Liver (tissue), 9 donors: Measurements from ENCODE around the gene PPFIBP1. TPM values are rescaled to one million over a fixed set of nuclear protein-coding genes. Genes with fewer than 3 reads are reported as not detected.

Experiments used
- DNase-seq: peaks from one replicate; pipeline ENCODE4 v3.0.0-alpha.2; 2017; ENCODE audit warnings: low spot score
- H3K27ac ChIP-seq, 2 donors: one replicate each; pipeline ENCODE4 v1.7.0; 2013; ENCODE audit warnings: inconsistent platforms in 2 of 2, low read length in 2 of 2, control low read depth in 1 of 2, low read depth in 1 of 2, mild to moderate bottlenecking in 1 of 2
- H3K27me3 ChIP-seq, 4 donors: one replicate each; pipeline versions ENCODE4 v1.6.1 to v1.7.0; 2013; ENCODE audit warnings: low read length in 3 of 4, inconsistent platforms in 1 of 4, mild to moderate bottlenecking in 1 of 4, moderate library complexity in 1 of 4; ENCODE audit not compliant: control insufficient read depth in 4 of 4, insufficient read depth in 4 of 4
- H3K36me3 ChIP-seq, 4 donors: one replicate each; pipeline versions ENCODE4 v1.6.1 to v1.7.0; 2013; ENCODE audit warnings: low read length in 3 of 4, mild to moderate bottlenecking in 3 of 4, low read depth in 1 of 4, moderate library complexity in 1 of 4; ENCODE audit not compliant: control insufficient read depth in 4 of 4, insufficient read depth in 3 of 4
- H3K4me1 ChIP-seq, 4 donors: one replicate each; pipeline versions ENCODE4 v1.6.1 to v1.7.0; 2013; ENCODE audit warnings: low read length in 3 of 4, mild to moderate bottlenecking in 3 of 4, moderate library complexity in 1 of 4; ENCODE audit not compliant: control insufficient read depth in 4 of 4, insufficient read depth in 4 of 4
- H3K4me3 ChIP-seq, 3 donors: one replicate each; pipeline versions ENCODE4 v1.6.1 to v1.7.0; 2013; ENCODE audit warnings: low read length in 3 of 3, control low read depth in 1 of 3, low read depth in 1 of 3, mild to moderate bottlenecking in 1 of 3
- H3K9ac ChIP-seq, 2 donors: one replicate each; pipeline ENCODE4 v1.7.0; 2013; ENCODE audit warnings: low read length in 2 of 2, mild to moderate bottlenecking in 2 of 2, moderate library complexity in 2 of 2, control low read depth in 1 of 2, low read depth in 1 of 2
- H3K9me3 ChIP-seq, 4 donors: one replicate each; pipeline versions ENCODE4 v1.6.1 to v1.7.0; 2013; ENCODE audit warnings: low read length in 3 of 4; ENCODE audit not compliant: control insufficient read depth in 4 of 4
- ATF3 ChIP-seq: IDR thresholded peaks from 2 replicates; pipeline ENCODE4 v1.6.1; 2016; ENCODE audit warnings: antibody characterized with exemption
- CTCF ChIP-seq: fragments of 150-350 bp; IDR thresholded peaks from 2 replicates; pipeline ENCODE4 v1.5.1; 2017; ENCODE audit warnings: improper control_type of control experiment, low read depth, low read length; ENCODE audit not compliant: missing input control
- EGR1 ChIP-seq, 2 donors: IDR thresholded peaks; 2 replicates each; pipeline ENCODE4 v1.6.1; 2016 to 2018; ENCODE audit warnings: antibody characterized with exemption in 2 of 2, low read depth in 2 of 2
- FOXA1 ChIP-seq: IDR thresholded peaks from 2 replicates; pipeline ENCODE4 v1.6.1; 2016; ENCODE audit warnings: antibody characterized with exemption
- FOXA2 ChIP-seq: IDR thresholded peaks from 2 replicates; pipeline ENCODE4 v1.6.1; 2016; ENCODE audit warnings: antibody characterized with exemption
- GABPA ChIP-seq, 2 donors: IDR thresholded peaks in 1 of 2; conservative IDR thresholded peaks in 1 of 2; 2 replicates each; pipeline ENCODE4 v1.6.1; 2016; ENCODE audit warnings: antibody characterized with exemption in 2 of 2, mild to moderate bottlenecking in 1 of 2, moderate library complexity in 1 of 2
- HNF4A ChIP-seq, 2 donors: conservative IDR thresholded peaks; 2 replicates each; pipeline ENCODE4 v1.6.1; 2016; ENCODE audit warnings: antibody characterized with exemption in 2 of 2, mild to moderate bottlenecking in 2 of 2
- HNF4G ChIP-seq: IDR thresholded peaks from 2 replicates; pipeline ENCODE4 v1.6.1; 2016; ENCODE audit warnings: antibody characterized with exemption
- JUND ChIP-seq, 2 donors: IDR thresholded peaks; 2 replicates each; pipeline ENCODE4 v1.6.1; 2016; ENCODE audit warnings: antibody characterized with exemption in 2 of 2
- MAX ChIP-seq: IDR thresholded peaks from 2 replicates; pipeline ENCODE4 v1.6.1; 2016; ENCODE audit warnings: antibody characterized with exemption
- NR2F2 ChIP-seq: IDR thresholded peaks from 2 replicates; pipeline ENCODE4 v1.6.1; 2016; ENCODE audit warnings: antibody characterized with exemption
- RAD21 ChIP-seq, 2 donors: IDR thresholded peaks; 2 replicates each; pipeline ENCODE4 v1.6.1; 2016; ENCODE audit warnings: antibody characterized with exemption in 2 of 2, mild to moderate bottlenecking in 2 of 2
- REST ChIP-seq: IDR thresholded peaks from 2 replicates; pipeline ENCODE4 v1.6.1; 2016; ENCODE audit warnings: antibody characterized with exemption, mild to moderate bottlenecking
- RXRA ChIP-seq, 2 donors: IDR thresholded peaks; 2 replicates each; pipeline ENCODE4 v1.6.1; 2017 to 2018; ENCODE audit warnings: antibody characterized with exemption in 2 of 2, mild to moderate bottlenecking in 1 of 2
- SP1 ChIP-seq: IDR thresholded peaks from 2 replicates; pipeline ENCODE4 v1.6.1; 2018; ENCODE audit warnings: antibody characterized with exemption, mild to moderate bottlenecking
- TAF1 ChIP-seq: conservative IDR thresholded peaks from 2 replicates; pipeline ENCODE4 v1.6.1; 2016; ENCODE audit warnings: antibody characterized with exemption, mild to moderate bottlenecking
- YY1 ChIP-seq: IDR thresholded peaks from 2 replicates; pipeline ENCODE4 v1.6.1; 2016; ENCODE audit warnings: antibody characterized with exemption, mild to moderate bottlenecking
- ZBTB33 ChIP-seq: IDR thresholded peaks from 2 replicates; pipeline ENCODE4 v1.6.1; 2016; ENCODE audit warnings: antibody characterized with exemption
- WGBS: extraction: QIAGEN DNeasy Blood & Tissue Kit; methylation state at CpG from one replicate; pipeline ENCODE4 v1.1.7; 2013; 5-methylcytosine and 5-hydroxymethylcytosine counted together
- polyA plus RNA-seq, 2 donors: library from polyadenylated mRNA; stranded (reverse) in 1 of 2; unstranded in 1 of 2; fragments of 200-250 nt in 1 of 2; fragments of >200 nt in 1 of 2; fragmentation: Nextera tagmentation in 1 of 2; extraction: Ambion mirVana in 1 of 2; gene quantifications; one replicate each; pipeline versions ENCODE4 v1.2.1 to v1.2.3, GENCODE V29; 2013 to 2015
- total RNA-seq, 2 donors: library from RNA; depleted of rRNA; stranded (reverse); fragments of >200 nt; gene quantifications; one replicate each; pipeline ENCODE4 v1.2.3, GENCODE V29; 2014
- donor health status: healthy.
- donor health status: healthy.
- donor health status: healthy.
- donor health status: healthy.
- donor health status: healthy.

The PPFIBP1 gene
- total and polyA plus RNA-seq, 4 donors = 10.5 to 65.8 (median 17.4) TPM

- Histone ChIP-seq H3K9me3 (no peaks in the 10 kb centered on the region), H3K27ac (no peak overlapping the region), H3K9ac (no peak overlapping the region), H3K36me3 (no peaks in the 10 kb centered on the region), H3K4me3 (no peak overlapping the region), H3K27me3 (no peaks in the 10 kb centered on the region), H3K4me1 (no peaks in the 10 kb centered on the region)
- WGBS = 98% methylated on average over 2 of the region's 2 CpGs
- TF ChIP-seq ATF3 (no peak), JUND (IDR thresholded peaks at IDR 0.05) (no peak), HNF4A (conservative IDR thresholded peaks at IDR 0.05) (no peak), GABPA (IDR thresholded peaks at IDR 0.05 in 1 of 2, conservative IDR thresholded peaks at IDR 0.05 in 1 of 2) (no peak), MAX (no peak), EGR1 (IDR thresholded peaks at IDR 0.05; ENCODE audit: low read depth in 2 of 2) (no peak), HNF4G (no peak), RXRA (IDR thresholded peaks at IDR 0.05) (no peak), YY1 (no peak), TAF1 (no peak), RAD21 (IDR thresholded peaks at IDR 0.05) (no peak), FOXA2 (no peak), SP1 (no peak), CTCF (no peak), NR2F2 (no peak), ZBTB33 (no peak), REST (no peak), FOXA1 (no peak)
- DNase-seq = no peak
Observed at GRCh38 chr12:27506645-27507189, 17.3 kb upstream of the PPFIBP1 start.
